NK-92 treated with Interleukin-12 subunit alpha and Interleukin-12 subunit beta, amount 100 ng/mL, for 24 hours (cell line): ENCODE results near the gene GPR61.

Experiments
- DNase-seq: peaks from one replicate; lab custom pipeline; 2025; lab: John Stamatoyannopoulos, UW

GPR61 gene

DNA sequence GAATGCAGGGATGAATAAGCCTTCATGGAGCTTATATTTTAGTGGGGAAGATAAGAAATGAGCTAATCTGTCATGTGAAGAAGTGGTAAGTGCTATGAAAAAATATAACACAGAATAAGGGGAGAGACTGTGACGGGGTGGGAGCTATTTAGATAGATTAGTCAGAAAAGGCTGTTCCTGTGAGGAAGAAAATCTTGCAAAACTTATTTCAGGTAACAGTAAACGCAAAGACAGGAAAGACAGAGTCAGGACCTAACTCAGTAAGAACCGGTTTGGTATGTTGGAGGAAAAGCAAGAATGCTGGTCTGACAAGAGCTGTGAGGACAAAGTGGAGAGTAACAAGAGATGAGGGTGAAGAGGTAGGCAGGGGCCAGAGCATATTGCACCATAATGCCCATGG is 30.7 kb downstream of the GPR61 start:
- DNase-seq, result no peak

DNA sequence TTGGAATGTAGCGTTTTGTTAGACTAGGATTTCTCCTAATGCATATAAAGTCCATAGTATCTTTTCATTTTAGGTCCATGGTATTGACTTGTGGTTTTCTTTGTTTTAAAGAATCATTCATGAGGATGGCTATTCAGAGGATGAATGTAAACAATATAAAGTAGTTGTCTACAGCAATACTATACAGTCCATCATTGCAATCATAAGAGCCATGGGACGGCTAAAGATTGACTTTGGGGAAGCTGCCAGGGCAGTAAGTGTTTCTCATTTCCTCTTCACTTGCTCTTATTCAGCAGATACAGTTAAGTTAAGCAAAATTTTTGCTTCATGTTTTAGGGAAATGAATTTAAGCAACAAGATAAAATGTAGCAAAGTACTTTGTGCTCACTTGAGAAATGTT is 34.1 kb downstream of the GPR61 start:
- DNase-seq, result no peak

DNA sequence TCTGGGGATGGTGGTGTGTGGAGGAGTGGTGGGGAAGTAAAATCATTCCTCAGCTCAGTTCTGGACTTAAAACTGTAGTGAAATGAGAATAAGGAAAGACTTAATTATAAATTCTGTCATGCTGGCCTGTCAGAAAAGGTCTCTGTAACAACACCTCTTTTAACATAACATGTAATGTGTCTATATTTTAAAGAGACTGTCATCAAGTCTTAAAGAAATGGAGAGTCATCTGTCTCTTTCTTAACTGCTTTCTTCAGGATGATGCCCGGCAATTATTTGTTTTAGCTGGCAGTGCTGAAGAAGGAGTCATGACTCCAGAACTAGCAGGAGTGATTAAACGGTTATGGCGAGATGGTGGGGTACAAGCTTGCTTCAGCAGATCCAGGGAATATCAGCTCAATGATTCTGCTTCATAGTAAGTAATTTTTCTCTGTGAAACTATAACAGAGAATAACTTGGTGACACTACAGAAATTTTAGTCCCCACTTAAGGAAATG is 39.3 kb downstream of the GPR61 start:
- no peak for DNase-seq

DNA sequence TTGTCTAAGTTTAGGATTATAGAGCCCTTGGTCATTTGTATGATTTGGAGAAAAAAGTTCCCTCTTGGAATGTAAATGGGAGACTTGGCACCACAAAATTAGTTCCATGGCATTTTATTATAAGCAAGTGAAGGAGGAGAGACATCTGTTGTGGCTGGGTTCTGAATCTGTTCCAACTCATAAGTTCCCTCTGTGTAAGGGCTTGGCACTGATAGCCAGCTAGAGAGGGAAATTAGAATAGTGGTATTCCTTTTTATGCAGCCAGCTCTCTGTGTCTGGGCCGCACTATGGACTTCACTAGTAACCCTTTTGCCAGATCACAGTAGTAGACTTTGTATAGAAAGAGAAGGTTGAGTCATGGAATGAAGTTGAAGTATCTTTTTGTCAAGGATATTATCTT is 39.8 kb downstream of the GPR61 start:
- DNase-seq, result no peak

DNA sequence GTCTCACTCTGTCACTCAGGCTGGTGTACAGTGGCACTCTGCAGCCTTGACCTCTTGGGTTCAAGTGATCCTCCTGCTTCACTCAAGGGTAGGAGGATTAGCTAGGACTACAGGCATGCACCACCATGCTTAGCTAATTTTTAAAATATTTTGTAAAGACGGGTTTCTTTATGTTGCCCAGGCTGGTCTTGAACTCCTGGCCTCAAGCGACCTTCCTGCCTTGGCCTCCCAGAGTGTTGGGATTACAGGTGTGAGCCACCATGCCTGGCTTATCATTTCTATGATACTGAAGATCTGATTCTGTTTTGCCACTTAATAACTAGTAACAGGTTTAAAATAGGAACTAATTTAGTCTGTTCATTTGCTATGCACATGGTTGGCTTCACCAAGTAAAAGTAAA is 42.3 kb downstream of the GPR61 start:
- no peak for DNase-seq

DNA sequence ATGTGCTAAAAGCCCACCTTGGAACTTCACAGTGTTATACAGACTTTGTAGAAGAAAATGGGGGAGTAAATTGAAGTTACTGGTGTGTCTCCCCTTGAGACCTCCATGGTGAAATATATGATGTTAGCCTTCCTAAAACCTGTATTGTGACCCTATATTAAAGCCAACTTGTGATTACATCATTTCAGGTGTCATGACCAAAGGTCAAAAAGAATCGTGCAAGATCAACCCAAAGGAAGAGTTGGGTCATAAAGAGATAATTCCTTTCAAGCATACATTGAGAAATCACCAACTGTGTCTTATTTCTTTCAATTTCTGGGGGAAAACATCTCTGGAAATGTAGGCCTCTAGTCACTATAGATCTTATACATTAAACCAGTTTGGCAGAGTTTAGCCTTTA is 45.1 kb downstream of the GPR61 start:
- no peak for DNase-seq

DNA sequence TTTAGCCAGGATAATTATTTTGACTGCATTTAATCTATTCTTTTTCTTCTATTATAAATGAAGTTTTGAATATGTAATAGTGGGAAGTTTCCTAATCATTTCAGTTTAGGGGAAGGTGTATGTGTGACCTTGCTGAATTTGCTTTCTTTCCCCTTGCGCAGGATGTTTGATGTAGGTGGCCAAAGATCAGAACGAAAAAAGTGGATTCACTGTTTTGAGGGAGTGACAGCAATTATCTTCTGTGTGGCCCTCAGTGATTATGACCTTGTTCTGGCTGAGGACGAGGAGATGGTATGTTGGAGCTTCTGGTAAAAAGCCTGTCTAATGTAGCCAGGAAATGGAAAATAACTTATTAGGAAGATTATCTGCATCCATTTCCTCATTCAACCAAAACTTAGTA is 46.4 kb downstream of the GPR61 start:
- no peak for DNase-seq

DNA sequence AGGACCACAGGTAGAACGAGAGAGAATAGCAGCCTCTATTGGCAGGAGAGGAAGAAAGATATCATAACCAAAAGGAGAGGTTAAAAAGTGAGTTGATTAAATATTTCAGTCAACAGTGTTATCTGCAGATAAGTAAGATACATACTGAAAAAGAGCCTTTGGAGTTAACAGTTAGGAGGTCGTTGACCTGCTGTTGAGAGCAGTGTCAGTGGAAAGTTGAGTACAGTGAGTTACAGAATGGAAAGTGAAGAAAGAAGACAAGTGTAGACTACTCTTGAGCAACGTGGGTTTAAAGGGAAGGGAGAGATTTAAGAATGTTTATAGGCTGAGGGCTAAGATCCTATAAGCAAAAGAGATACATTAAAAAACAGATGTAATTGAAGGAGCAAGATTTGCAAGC is 49.5 kb downstream of the GPR61 start:
- no peak for DNase-seq

DNA sequence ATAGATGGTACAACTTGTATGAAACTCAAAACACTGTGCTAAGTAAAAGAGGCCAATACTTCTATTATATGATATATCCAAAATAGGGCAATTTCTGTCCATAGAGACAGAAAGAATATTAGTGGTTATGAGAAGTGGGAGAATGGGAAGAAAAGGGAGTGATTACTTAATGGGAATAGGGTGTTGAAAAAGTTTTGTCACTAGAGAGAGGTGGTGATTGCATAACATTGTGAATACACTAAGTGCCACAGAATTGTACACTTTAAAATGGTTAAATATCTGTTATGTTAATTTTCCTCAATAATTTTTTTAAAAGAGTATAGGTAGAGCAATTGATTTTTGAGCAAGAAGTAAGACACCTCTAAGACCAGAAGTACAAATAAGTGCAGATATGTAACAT is 50.0 kb downstream of the GPR61 start:
- DNase-seq, result no peak

DNA sequence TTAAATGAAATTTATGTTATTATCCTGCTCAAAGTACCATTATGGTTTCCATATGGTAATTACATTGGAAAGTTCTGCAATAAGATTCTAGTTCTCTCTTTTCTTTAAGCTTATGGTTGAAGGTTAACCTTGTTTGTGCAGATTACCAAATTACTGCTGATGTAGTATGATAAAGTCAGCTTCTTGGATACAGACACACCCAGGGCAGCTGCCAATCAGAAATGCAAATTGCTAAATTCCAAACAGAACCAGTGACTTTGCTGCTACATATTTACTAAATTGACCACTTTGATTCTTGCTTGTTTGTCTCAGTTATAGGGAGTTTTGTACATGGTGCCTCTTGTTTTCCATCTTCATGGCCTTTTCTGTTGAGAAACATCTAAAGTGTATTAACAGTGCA is 53.2 kb downstream of the GPR61 start:
- no peak for DNase-seq

DNA sequence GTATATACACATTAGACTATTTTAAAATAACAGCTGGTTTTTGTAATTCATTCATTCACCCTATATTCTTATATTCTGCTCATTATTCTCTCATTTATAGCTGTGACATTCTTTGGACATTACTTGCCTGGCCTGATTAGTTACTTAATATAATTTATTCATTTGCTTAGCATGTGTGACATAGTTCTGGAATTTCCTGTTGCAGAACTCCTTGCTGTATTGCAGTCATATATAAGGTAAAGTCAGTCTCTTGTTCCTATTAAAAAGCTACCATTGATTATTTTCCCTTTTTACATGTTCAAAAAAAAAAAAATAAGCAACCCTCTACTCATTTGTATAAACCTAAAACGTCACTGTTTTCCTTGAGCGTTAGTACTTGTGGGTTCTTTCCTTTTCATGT is 55.9 kb downstream of the GPR61 start:
- no peak for DNase-seq
